IMR-90 (cell line): ENCODE results near the gene MARCHF7. TPM values are rescaled to one million over a fixed set of nuclear protein-coding genes. Genes with fewer than 3 reads are reported as not detected.

Experiments used
- ATAC-seq: fragments of 200-7000 bp; cut with Tn5 transposase; 2 replicates; pipeline ENCODE4 v1.9.1; 2020; ENCODE audit warnings: low read depth, mild to moderate bottlenecking, moderate library complexity
- BruUV-seq: library from RNA; stranded (reverse); fragments of 400-500 nt; replicated peaks from 2 replicates; lab custom pipeline; 2021; lab: Mats Ljungman, UMichigan
- CTCF ChIA-PET: fragments of 300-600 bp; formaldehyde crosslinking; extraction: SDS; loops from one replicate; lab custom pipeline; 2021; ENCODE audit warnings: antibody characterized with exemption; lab: Yijun Ruan, JAX
- POLR2A ChIA-PET: fragments of 300-600 bp; sonication (Branson Sonifier 250); formaldehyde crosslinking; loops from one replicate; lab custom pipeline; 2022; ENCODE audit warnings: antibody characterized with exemption; ENCODE audit not compliant: unreplicated experiment; lab: Charles Lee
- DNase-seq: peaks from one replicate; pipeline ENCODE4 v3.0.0; 2013
- H2AFZ ChIP-seq: replicated peaks from 2 replicates; pipeline ENCODE3; 2013; ENCODE audit warnings: low read length, mild to moderate bottlenecking; ENCODE audit not compliant: poor library complexity
- H2AK5ac ChIP-seq: 2 replicates; pipeline ENCODE4 v1.6.1; 2013; ENCODE audit warnings: low read depth, low read length, inconsistent platforms
- H2AK9ac ChIP-seq: replicated peaks from 2 replicates; pipeline ENCODE3; 2013; ENCODE audit warnings: mild to moderate bottlenecking, low read depth, low read length, moderate library complexity; ENCODE audit not compliant: poor library complexity
- H2BK120ac ChIP-seq: 2 replicates; pipeline ENCODE4 v1.6.1; 2013; ENCODE audit warnings: low read depth, low read length, inconsistent platforms
- H2BK15ac ChIP-seq: 3 replicates; pipeline ENCODE4 v1.6.1; 2013; ENCODE audit warnings: low read depth, low read length, inconsistent platforms
- H2BK20ac ChIP-seq: 2 replicates; pipeline ENCODE4 v1.6.1; 2013; ENCODE audit warnings: low read depth, mild to moderate bottlenecking, inconsistent platforms, low read length, moderate library complexity
- H2BK5ac ChIP-seq: 2 replicates; pipeline ENCODE4 v1.6.1; 2013; ENCODE audit warnings: mild to moderate bottlenecking, low read depth, low read length, inconsistent platforms; ENCODE audit not compliant: poor library complexity, severe bottlenecking
- H3K14ac ChIP-seq: replicated peaks from 2 replicates; pipeline ENCODE4 v1.6.1; 2013; ENCODE audit warnings: low read depth, low read length, inconsistent platforms
- H3K18ac ChIP-seq: 2 replicates; pipeline ENCODE4 v1.6.1; 2013; ENCODE audit warnings: low read depth, low read length, control low read depth
- H3K23ac ChIP-seq: 2 replicates; pipeline ENCODE4 v1.6.1; 2013; ENCODE audit warnings: low read depth, low read length, inconsistent platforms
- H3K27ac ChIP-seq: 2 replicates; pipeline ENCODE4 v1.5.1; 2013; ENCODE audit warnings: mild to moderate bottlenecking, control low read depth, low read length; ENCODE audit not compliant: insufficient read depth
- H3K27me3 ChIP-seq: 2 replicates; pipeline ENCODE4 v1.6.1; 2013; ENCODE audit warnings: low read length; ENCODE audit not compliant: control insufficient read depth, insufficient read depth
- H3K36me3 ChIP-seq: 2 replicates; pipeline ENCODE4 v1.6.1; 2013; ENCODE audit warnings: low read length, mixed read lengths; ENCODE audit not compliant: control insufficient read depth, insufficient read depth
- H3K4ac ChIP-seq: 2 replicates; pipeline ENCODE4 v1.6.1; 2013; ENCODE audit warnings: low read depth, low read length, inconsistent platforms
- H3K4me1 ChIP-seq: 2 replicates; pipeline ENCODE4 v1.6.1; 2013; ENCODE audit warnings: low read length, mixed read lengths; ENCODE audit not compliant: control insufficient read depth, insufficient read depth
- H3K4me2 ChIP-seq: 2 replicates; pipeline ENCODE4 v1.6.1; 2013; ENCODE audit warnings: low read depth, mild to moderate bottlenecking, control low read depth, low read length, moderate library complexity
- H3K4me3 ChIP-seq: 2 replicates; pipeline ENCODE4 v1.5.1; 2013; ENCODE audit warnings: low read depth, mild to moderate bottlenecking, control low read depth, low read length, moderate library complexity; ENCODE audit not compliant: insufficient read depth
- H3K56ac ChIP-seq: 2 replicates; pipeline ENCODE4 v1.6.1; 2013; ENCODE audit warnings: low read length, inconsistent platforms; ENCODE audit not compliant: insufficient read depth; ENCODE audit errors: extremely low read depth
- H3K79me1 ChIP-seq, 2 experiments: 2 replicates each; pipeline ENCODE4 v1.6.1; 2013; ENCODE audit warnings: low read length in 2 of 2, inconsistent platforms in 1 of 2, low read depth in 1 of 2
- H3K9ac ChIP-seq: 2 replicates; pipeline ENCODE4 v1.6.1; 2013; ENCODE audit warnings: low read depth, low read length, control low read depth
- H3K9me1 ChIP-seq: 2 replicates; pipeline ENCODE4 v1.6.1; 2013; ENCODE audit warnings: low read length, inconsistent platforms; ENCODE audit not compliant: insufficient read depth
- H3K9me3 ChIP-seq: 2 replicates; pipeline ENCODE4 v1.6.1; 2013; ENCODE audit warnings: low read length; ENCODE audit not compliant: control insufficient read depth, insufficient read depth
- H4K20me1 ChIP-seq: 2 replicates; pipeline ENCODE4 v1.6.1; 2013; ENCODE audit warnings: low read length, inconsistent platforms; ENCODE audit not compliant: insufficient read depth
- H4K5ac ChIP-seq: 2 replicates; pipeline ENCODE4 v1.6.1; 2013; ENCODE audit warnings: mild to moderate bottlenecking, low read depth, low read length, control low read depth
- H4K8ac ChIP-seq, 2 experiments: 2 replicates each; pipeline ENCODE4 v1.6.1; 2013; ENCODE audit warnings: low read depth in 2 of 2, low read length in 2 of 2, control low read depth in 1 of 2, inconsistent platforms in 1 of 2
- H4K91ac ChIP-seq: 2 replicates; pipeline ENCODE4 v1.6.1; 2013; ENCODE audit warnings: low read depth, low read length, inconsistent platforms; ENCODE audit not compliant: insufficient read depth
- BHLHE40 ChIP-seq: fragments of 150-350 bp; IDR thresholded peaks from 2 replicates; pipeline ENCODE4 v1.6.1; 2016; ENCODE audit warnings: mild to moderate bottlenecking, low read depth, low read length
- CEBPB ChIP-seq: IDR thresholded peaks from 2 replicates; pipeline ENCODE4 v1.6.1; 2012; ENCODE audit warnings: low read depth, low read length, improper control_type of control experiment
- CHD1 ChIP-seq: IDR thresholded peaks from 2 replicates; pipeline ENCODE4 v1.6.1; 2012; ENCODE audit warnings: low read depth, low read length, improper control_type of control experiment
- FOS ChIP-seq: fragments of 150-350 bp; IDR thresholded peaks from 2 replicates; pipeline ENCODE4 v1.6.1; 2016; ENCODE audit warnings: low read depth, low read length
- MAFK ChIP-seq: IDR thresholded peaks from 2 replicates; pipeline ENCODE4 v1.6.1; 2012; ENCODE audit warnings: low read depth, low read length, improper control_type of control experiment
- MAZ ChIP-seq: IDR thresholded peaks from 2 replicates; pipeline ENCODE4 v1.6.1; 2012; ENCODE audit warnings: low read depth, mild to moderate bottlenecking, low read length, improper control_type of control experiment, moderate library complexity, borderline replicate concordance
- MXI1 ChIP-seq: IDR thresholded peaks from 2 replicates; pipeline ENCODE4 v1.6.1; 2012; ENCODE audit warnings: low read depth, mild to moderate bottlenecking, low read length, moderate library complexity, borderline replicate concordance
- POLR2A ChIP-seq: IDR thresholded peaks from 2 replicates; pipeline ENCODE4 v1.6.1; 2012; ENCODE audit warnings: mild to moderate bottlenecking, low read depth, low read length
- RAD21 ChIP-seq: IDR thresholded peaks from 2 replicates; pipeline ENCODE4 v1.6.1; 2012; ENCODE audit warnings: low read length, improper control_type of control experiment
- RCOR1 ChIP-seq: IDR thresholded peaks from 2 replicates; pipeline ENCODE4 v1.6.1; 2012; ENCODE audit warnings: mild to moderate bottlenecking, low read length, improper control_type of control experiment; ENCODE audit not compliant: insufficient replicate concordance
- RFX5 ChIP-seq: IDR thresholded peaks from 2 replicates; pipeline ENCODE4 v1.8.0; 2012; ENCODE audit warnings: low read depth, mild to moderate bottlenecking, low read length, moderate library complexity
- SMC3 ChIP-seq: fragments of 150-350 bp; IDR thresholded peaks from 2 replicates; pipeline ENCODE4 v1.6.1; 2016; ENCODE audit warnings: low read depth, mild to moderate bottlenecking, antibody characterized with exemption, low read length, moderate library complexity
- WGBS, 2 experiments: methylation state at CpG; one replicate each; pipeline versions ENCODE4 v1.1.5 to v1.1.7; 2013; ENCODE audit warnings: missing lambda C conversion rate in 2 of 2; ENCODE audit not compliant: insufficient read length in 1 of 2; ENCODE audit errors: extremely low coverage in 2 of 2; 5-methylcytosine and 5-hydroxymethylcytosine counted together
- dilution Hi-C: fragments of 300-500 bp; cut with HindIII; formaldehyde crosslinking; loops from one replicate; pipeline ENCODE4 v1.14.3; 2018; ENCODE audit warnings: low sequenced_read_pairs; ENCODE audit not compliant: unreplicated experiment
- in situ Hi-C: fragments of 300-500 bp; cut with MboI; formaldehyde crosslinking; loops from 3 replicates; pipeline ENCODE4 v1.14.3; 2019; ENCODE audit warnings: low sequenced_read_pairs, inconsistent platforms, mixed read lengths
- intact Hi-C: fragments of 100-400 bp; cut with micrococcal nuclease; formaldehyde crosslinking; loops from 2 replicates; pipeline ENCODE4 v1.10.0; 2022
- polyA plus RNA-seq, 3 experiments: library from polyadenylated mRNA; depleted of rRNA; stranded (reverse); fragments of >200 nt; gene quantifications; 2 replicates each; pipeline ENCODE4 v1.2.3, GENCODE V29; 2012; ENCODE audit warnings: low replicate concordance in 1 of 3
- total RNA-seq: library from RNA; depleted of rRNA; stranded (reverse); fragments of >200 nt; gene quantifications from 2 replicates; pipeline ENCODE4 v1.2.3, GENCODE V29; 2012
- TF ChIP-seq, protein P1 (sequence below): fragments of 150-350 bp; IDR thresholded peaks from 2 replicates; pipeline ENCODE4 v1.6.1; 2016; ENCODE audit warnings: low read depth, mild to moderate bottlenecking, low read length, moderate library complexity, borderline replicate concordance

The MARCHF7 gene
- total and polyA plus RNA-seq, 2 of the 4 experiments (the other 2 are of a cell fraction) = 59.1 to 193 TPM

DNA sequence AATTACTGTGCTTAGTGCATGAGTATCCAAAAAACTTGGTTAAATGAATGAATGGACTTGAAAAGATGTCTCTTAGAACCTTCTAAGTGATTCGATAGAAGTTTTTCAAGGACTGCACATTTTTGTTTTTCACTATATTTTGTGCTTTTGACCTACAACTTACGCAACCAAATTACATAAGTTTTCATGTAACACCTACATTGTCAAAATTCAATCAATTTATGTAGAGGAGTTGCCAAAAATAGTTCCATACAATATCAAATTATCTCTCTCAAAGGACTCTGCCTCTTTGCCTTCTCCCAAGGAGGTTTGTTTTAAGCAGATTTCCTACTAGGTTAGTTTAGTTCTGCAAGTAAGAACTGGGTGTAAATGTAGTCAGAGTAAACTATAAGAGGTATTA lies 10.3 kb downstream of the MARCHF7 start:
- dilution Hi-C loops (no loop called here), in situ Hi-C loops (no loop called here), intact Hi-C loops (no loop called here)
- Histone ChIP-seq H3K23ac (no peak overlapping the region), H3K4ac (no peak overlapping the region), H2BK120ac (no peak overlapping the region), H3K36me3 (peaks cover 30% of the 10 kb centered on the region), H3K9ac (no peak overlapping the region), H4K5ac (no peak overlapping the region), H3K27me3 (no peaks in the 10 kb centered on the region), H3K18ac (no peak overlapping the region), H2BK5ac (no peak overlapping the region), H3K79me1 (peaks cover 0 to 19% of the 10 kb centered on the region in 2 experiments; a peak in 2 of 4 replicates), H2AK9ac (no peak overlapping the region), H3K4me1 (0 out of 2 replicates have a peak, but pooled peaks cover 3% of the 10 kb centered on the region), H3K56ac (no peak overlapping the region), H3K9me3 (no peaks in the 10 kb centered on the region; the same call in 1 of the 2 replicates), H2AK5ac (no peak overlapping the region), H4K91ac (no peak overlapping the region), H2BK20ac (no peak overlapping the region), H3K27ac (no peak overlapping the region), H3K4me2 (no peak overlapping the region), H4K20me1 (peaks cover 99% of the 10 kb centered on the region), H2AFZ (no peak overlapping the region), H3K9me1 (peaks cover 3% of the 10 kb centered on the region; the same call in 1 of the 2 replicates), H4K8ac (no peak overlapping the region), H3K4me3 (no peak overlapping the region), H2BK15ac (no peak overlapping the region), H3K14ac (no peak overlapping the region)
- ChIA-PET POLR2A (no interaction called here), CTCF (interaction anchor here (1.2 to 1.6 kb wide), 2 partner anchors 8 to 34 kb away, joined by 3 read pairs; no protein-coding TSS in a partner anchor)
- no peak for ATAC-seq
- TF ChIP-seq CHD1 (no peak), POLR2A (no peak), MXI1 (no peak), MAZ (no peak), SMC3 (no peak), RCOR1 (no peak), FOS (no peak), RFX5 (no peak), RAD21 (no peak), MAFK (no peak), CEBPB (no peak; the same call in 1 of the 2 replicates), BHLHE40 (no peak)
- TF ChIP-seq, protein P1, sequence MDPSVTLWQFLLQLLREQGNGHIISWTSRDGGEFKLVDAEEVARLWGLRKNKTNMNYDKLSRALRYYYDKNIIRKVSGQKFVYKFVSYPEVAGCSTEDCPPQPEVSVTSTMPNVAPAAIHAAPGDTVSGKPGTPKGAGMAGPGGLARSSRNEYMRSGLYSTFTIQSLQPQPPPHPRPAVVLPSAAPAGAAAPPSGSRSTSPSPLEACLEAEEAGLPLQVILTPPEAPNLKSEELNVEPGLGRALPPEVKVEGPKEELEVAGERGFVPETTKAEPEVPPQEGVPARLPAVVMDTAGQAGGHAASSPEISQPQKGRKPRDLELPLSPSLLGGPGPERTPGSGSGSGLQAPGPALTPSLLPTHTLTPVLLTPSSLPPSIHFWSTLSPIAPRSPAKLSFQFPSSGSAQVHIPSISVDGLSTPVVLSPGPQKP = no peak
- no peak for DNase-seq
- WGBS, 2 experiments = no CpG with 5 or more reads among the region's 2 CpGs
- no TSS peak for BruUV-seq
